Sciatic nerve (tissue), 2 donors: Measurements from ENCODE around the gene KATNBL1. TPM values are rescaled to one million over a fixed set of nuclear protein-coding genes. Genes with fewer than 3 reads are reported as not detected.
"Not testable (repeated sequence)": the region's sequence is repeated elsewhere in the genome, so short reads cannot be mapped to it uniquely, and the experiment has no call there.

Source experiments
- ATAC-seq: fragments of 200-7000 bp; cut with Tn5 transposase; one replicate; pipeline ENCODE4 v1.9.1; 2020; ENCODE audit warnings: mild to moderate bottlenecking, moderate library complexity
- DNase-seq: peaks from one replicate; pipeline ENCODE4 v3.0.0-alpha.2; 2020; ENCODE audit warnings: low spot score
- intact Hi-C: fragments of 100-400 bp; cut with DNase I; formaldehyde crosslinking; loops from one replicate; pipeline ENCODE4 v1.14.2; 2022
- total RNA-seq: library from RNA; stranded (reverse); fragmentation: NEBNext Ultra II Directional; extraction: Animal tissue kit (Norgen Biotek cat#: 25700); gene quantifications from one replicate; pipeline ENCODE4 v1.2.1, GENCODE V29; 2021
- donor health status: DM: no; HTN: no; CAD: no.
- donor health status: DM: no; HTN: no; CAD: no.

Gene KATNBL1
- total RNA-seq, 1 donor from 2014 or later: 80.7 TPM

DNA sequence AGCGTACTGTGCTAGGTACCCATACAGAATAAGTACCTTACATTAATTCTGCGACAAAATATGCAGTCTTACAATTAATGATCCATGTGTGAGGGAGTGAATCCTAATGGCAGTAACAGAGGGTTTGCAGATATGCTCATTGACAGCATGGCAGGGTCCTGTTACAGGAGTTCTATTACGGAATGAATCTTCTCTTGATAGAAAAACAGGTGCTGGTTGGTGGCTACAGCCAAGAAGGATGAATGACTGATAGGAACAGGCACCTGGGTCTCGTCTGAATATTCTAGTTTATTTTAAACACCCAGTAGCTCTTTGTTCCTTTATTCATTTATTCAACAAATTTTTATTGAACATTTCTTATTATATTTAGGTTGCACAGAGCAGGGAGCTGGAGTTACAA is 85.2 kb downstream of the KATNBL1 start:
- intact Hi-C loops: no loop called here
- DNase-seq (no peak), ATAC-seq (no peak)

DNA sequence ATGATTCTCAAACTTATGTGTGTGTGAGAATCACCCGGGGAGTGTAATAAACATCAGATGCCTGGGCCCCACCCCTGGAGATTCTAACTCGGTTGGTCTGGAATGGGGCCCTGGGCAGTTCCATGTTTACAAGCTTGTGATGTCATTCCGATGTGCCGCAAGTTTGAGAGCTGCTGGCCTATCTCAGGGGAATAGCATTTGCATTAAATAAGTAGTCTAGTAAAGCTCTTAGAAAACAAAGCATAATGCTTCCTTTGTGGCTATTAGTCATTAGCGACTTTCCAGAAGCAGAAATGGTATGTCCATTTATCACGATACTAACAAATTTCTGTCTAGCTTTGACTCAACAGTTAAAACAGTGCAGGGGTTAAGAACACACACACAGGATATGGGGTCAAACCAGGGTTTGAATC is 87.1 kb downstream of the KATNBL1 start:
- DNase-seq (no peak), ATAC-seq (peak; percentile 26)
- intact Hi-C loops: no loop called here

GRCh38 chr15:34121786-34122185 is 88.1 kb downstream of the KATNBL1 start:
- not testable (repeated sequence) for DNase-seq

DNA sequence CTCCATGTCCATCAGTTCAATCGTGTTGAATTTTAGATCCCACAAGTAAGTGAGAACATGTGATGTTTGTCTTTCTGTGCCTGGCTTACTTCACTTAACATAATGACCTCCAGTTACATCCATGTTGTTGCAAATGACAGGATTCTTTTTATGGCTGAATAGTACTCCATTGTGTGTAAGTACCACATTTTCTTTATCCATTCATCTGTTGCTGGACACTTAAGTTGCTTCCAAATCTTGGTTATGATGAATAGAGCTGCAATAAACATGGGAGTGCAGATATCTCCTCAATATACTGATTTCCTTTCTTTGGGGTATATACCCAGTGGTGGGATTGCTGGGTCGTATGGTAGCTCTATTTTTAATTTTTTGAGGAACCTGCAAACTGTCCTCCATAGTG is 89.5 kb downstream of the KATNBL1 start:
- ATAC-seq, intact Hi-C loops, DNase-seq: not testable (repeated sequence)

More at GRCh38 chr15:34121786-34122185, 88.1 kb downstream of the KATNBL1 start:
- intact Hi-C loops, ATAC-seq: not testable (repeated sequence)

DNA sequence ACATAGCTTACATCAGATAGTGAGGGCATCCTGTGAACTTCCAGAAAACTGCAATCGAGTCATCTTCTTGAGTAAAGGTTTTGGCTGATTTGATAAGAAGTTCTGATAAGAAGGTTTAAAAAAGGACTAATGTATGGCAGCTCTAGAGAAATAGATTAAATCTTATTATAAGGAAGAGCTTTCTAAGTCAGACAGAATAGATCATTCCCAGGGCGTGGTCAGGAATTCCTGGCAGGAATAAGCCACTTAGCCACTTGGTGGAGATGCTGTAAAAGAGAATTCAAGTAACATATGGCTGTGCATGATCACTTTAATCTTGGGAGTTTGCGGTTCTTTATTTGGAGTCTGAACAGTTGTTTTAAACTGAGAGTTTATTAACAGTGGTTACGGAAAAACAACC is 90.6 kb downstream of the KATNBL1 start:
- no peak for DNase-seq
- no peak for ATAC-seq
- intact Hi-C loops: no loop called here

DNA sequence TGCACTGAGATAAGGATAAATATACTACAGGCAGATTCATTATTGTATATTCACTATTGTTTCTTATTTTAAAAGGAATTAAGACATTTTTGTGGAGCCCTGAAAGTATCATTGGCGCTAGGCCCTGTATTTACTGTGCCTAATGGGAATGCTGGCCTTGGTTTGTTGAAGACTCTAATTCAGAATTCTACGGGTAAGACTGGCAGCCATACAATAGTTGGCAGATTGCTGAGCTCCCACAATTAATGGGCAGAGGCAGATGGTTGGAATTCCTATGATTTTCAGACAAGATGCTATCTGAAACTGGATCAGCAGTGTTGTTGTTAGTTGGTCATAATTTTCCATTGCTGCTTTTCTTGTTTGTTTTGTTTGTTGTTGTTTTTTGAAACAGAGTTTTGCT is 93.3 kb downstream of the KATNBL1 start:
- intact Hi-C loops: no loop called here
- DNase-seq (no peak), ATAC-seq (no peak)

- no peak for ATAC-seq
- intact Hi-C loops: no loop called here
These were observed 95.2 kb downstream of the KATNBL1 start for GRCh38 chr15:34114739-34115138.

DNA sequence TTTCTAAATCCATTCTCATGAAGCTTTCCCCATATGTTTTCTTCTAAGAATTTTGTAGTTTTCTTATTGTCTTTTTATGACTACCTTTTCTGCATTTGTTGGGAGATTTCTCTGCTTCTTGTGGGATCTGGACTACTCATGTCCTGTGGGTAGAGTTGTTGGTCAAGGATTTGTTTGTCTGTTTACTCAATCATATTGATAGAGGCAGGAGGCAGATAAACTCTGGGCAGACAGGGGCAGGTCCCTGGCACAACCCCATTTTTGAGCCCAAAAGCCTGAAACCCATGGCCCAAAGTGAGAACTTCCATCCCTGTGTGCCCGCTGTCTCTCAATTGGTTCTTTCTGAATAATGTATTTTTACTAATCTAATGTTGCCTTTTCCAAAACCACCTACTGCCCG is 95.7 kb downstream of the KATNBL1 start:
- ATAC-seq (no peak), DNase-seq (no peak)
- intact Hi-C loops: no loop called here

More at GRCh38 chr15:34114739-34115138, 95.2 kb downstream of the KATNBL1 start:
- DNase-seq: no peak

GRCh38 chr15:34111488-34111887 is 98.4 kb downstream of the KATNBL1 start:
- intact Hi-C loops: no loop called here
- no peak for ATAC-seq

GRCh38 chr15:34109797-34110663 is 99.9 kb downstream of the KATNBL1 start:
- DNase-seq: no peak
- intact Hi-C loops: loop anchor here (5.0 kb wide), 1 partner anchor 102 kb away; the partner anchor contains the start of gene KATNBL1
- no peak for ATAC-seq

More at GRCh38 chr15:34111488-34111887, 98.4 kb downstream of the KATNBL1 start:
- no peak for DNase-seq

- intact Hi-C loops: loop anchor here (5.0 kb wide), 1 partner anchor 105 kb away; the partner anchor contains the start of gene KATNBL1
- ATAC-seq (no peak), DNase-seq (no peak)
These were observed 102.6 kb downstream of the KATNBL1 start for GRCh38 chr15:34107315-34107714.

DNA sequence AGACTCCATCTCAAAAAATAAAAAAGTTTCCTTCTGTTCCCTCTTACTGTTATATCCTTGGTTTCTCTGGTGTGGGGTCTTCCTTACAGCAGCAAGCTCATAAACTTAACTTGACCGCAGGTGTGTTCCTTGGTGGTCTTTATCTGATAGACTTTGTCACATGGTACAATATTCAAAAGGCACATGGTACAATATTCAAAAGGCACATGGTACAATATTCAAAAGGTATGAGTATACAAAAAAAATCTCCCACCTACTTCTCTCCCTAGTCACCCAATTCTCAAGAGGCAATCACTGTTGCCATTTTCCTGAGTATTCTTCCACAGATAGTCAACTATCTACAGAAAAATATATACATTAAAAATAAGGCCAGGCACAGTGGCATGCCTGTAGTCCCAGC is 103.5 kb downstream of the KATNBL1 start:
- intact Hi-C loops: loop anchor here (5.0 kb wide), 1 partner anchor 106 kb away; the partner anchor contains the start of gene KATNBL1
- DNase-seq: no peak
- ATAC-seq: no peak

DNA sequence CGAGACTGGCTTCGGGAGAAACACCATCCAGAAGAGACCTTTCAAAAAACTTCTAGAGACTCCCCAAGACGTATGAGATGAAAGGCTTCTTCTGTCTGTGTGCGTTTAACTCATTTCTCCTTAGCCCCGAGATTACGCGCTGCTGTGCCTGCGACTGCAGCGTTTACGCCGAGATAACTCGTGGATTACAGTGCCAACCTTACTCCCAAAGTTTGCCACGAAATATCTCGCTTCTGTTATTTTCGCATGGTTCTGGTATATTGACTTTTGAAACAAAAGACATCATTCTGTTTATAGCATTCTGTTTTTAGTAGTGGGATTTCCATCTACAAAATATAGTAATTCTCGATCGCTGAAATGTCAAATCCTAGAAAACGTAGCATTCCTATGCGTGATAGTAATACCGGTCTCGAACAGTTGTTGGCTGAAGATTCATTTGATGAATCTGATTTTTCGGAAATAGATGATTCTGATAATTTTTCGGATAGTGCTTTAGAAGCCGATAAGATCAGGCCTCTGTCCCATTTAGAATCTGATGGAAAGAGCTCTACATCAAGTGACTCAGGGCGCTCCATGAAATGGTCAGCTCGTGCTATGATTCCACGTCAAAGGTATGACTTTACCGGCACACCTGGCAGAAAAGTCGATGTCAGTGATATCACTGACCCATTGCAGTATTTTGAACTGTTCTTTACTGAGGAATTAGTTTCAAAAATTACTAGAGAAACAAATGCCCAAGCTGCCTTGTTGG is 107.5 kb downstream of the KATNBL1 start:
- ATAC-seq: peak; percentile 44

DNA sequence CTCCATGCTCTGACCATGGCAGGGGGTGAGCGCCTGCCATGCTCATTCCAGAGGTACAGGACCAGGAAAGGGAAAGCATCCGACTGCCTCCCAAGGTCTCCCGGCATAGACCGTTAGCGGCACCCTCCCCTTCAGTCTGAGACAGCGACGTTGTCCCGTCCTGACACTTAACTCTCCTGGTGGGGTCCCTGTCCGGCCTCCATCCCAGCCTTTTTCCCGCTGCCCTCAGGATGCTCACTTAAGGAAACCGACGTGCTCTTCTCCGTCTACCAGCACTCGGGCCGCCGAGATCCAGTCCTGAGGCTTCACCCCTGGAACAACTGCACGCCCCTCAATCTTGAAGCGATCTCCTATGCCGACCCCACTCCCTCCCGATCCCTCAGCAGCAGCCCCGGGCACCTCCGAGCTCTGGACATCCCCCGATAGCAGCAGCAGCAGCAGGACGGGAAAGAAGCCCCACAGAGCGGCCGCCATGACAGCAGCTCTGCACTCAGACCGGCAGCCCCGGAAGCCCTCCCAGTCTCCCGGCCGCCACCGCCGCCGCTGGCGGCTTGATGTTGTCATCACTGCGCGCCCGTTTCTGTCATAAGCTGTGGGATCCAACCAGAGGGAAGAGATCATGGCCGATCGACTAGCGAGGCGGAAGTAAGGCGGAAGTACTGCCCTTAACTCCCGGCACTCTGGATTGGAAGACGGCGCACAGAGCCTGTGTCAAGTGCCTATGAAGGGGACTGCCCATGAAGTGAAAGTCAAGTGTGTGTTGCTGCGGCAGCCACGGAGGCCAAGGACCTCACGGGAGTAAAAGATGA is 108.3 kb downstream of the KATNBL1 start, which contains the start of the genes EMC7 and PGBD4:
EMC7 (minus strand) TSS at position 497 of the 809 bp plus-strand sequence; CDS start at position 474, 23 bp downstream.
PGBD4 (plus strand) TSS at position 718 of the 809 bp plus-strand sequence. CDS start 449 bp downstream, outside the sequence.
- peak; percentile 100 for ATAC-seq
- peak; percentile 99 for DNase-seq
- intact Hi-C loops: no loop called here

More for the DNA sequence above, 107.5 kb downstream of the KATNBL1 start:
- intact Hi-C loops: no loop called here
- no peak for DNase-seq

- ATAC-seq: no peak
- DNase-seq: no peak
- intact Hi-C loops: no loop called here
These were observed 110.0 kb downstream of the KATNBL1 start for GRCh38 chr15:34099914-34100313.
